Uterus (tissue), 2 donors: ENCODE data around the gene EYS.

Experiments used
- CTCF ChIP-seq, 4 experiments: fragments of 200-600 bp in 2 of 4; fragments of 450-650 bp in 2 of 4; sonication (generic) in 2 of 4; IDR thresholded peaks; one replicate each; pipeline ENCODE4 v1.5.1; 2016 to 2019; ENCODE audit warnings: antibody characterized with exemption in 4 of 4, mild to moderate bottlenecking in 2 of 4, moderate library complexity in 1 of 4
- POLR2A ChIP-seq, 2 donors: fragments of 450-650 bp; IDR thresholded peaks; one replicate each; pipeline ENCODE4 v1.6.1; 2016; ENCODE audit warnings: antibody characterized with exemption in 2 of 2, mild to moderate bottlenecking in 1 of 2, moderate library complexity in 1 of 2

GRCh38 chr6:64904616-64905015, 802.4 kb downstream of the EYS start:
- no peak for TF ChIP-seq CTCF (IDR thresholded peaks at IDR 0.05)
- TF ChIP-seq POLR2A (IDR thresholded peaks at IDR 0.05): no peak
